Measurements from ENCODE around the gene ANKRD28.

The ANKRD28 gene

DNA sequence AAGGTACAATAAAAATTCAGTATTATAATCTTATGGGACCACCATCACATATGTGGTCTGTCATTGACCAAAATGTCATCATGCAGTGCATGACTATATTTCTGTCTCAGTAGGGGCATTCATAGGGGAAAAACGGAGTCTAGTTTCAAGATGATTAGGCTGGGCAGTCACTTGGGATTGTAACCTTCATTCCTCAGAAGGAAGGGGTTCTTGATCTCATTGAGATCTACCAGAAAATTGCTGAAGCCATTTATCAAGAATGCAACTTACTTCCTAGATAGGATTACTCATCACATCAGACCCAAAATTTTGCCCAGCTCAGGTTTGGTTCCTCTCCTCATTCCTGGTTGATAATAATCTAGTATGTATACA lies 158.9 kb downstream of the ANKRD28 start:
- H3K4me3 ChIP-seq (ENCODE audit: low read depth, low read length), result no peak overlapping the region
- DNase-seq, result no peak
- TF ChIP-seq, protein P1, sequence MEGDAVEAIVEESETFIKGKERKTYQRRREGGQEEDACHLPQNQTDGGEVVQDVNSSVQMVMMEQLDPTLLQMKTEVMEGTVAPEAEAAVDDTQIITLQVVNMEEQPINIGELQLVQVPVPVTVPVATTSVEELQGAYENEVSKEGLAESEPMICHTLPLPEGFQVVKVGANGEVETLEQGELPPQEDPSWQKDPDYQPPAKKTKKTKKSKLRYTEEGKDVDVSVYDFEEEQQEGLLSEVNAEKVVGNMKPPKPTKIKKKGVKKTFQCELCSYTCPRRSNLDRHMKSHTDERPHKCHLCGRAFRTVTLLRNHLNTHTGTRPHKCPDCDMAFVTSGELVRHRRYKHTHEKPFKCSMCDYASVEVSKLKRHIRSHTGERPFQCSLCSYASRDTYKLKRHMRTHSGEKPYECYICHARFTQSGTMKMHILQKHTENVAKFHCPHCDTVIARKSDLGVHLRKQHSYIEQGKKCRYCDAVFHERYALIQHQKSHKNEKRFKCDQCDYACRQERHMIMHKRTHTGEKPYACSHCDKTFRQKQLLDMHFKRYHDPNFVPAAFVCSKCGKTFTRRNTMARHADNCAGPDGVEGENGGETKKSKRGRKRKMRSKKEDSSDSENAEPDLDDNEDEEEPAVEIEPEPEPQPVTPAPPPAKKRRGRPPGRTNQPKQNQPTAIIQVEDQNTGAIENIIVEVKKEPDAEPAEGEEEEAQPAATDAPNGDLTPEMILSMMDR (IDR thresholded peaks at IDR 0.05; ENCODE audit: low read depth, low read length), result no peak

DNA sequence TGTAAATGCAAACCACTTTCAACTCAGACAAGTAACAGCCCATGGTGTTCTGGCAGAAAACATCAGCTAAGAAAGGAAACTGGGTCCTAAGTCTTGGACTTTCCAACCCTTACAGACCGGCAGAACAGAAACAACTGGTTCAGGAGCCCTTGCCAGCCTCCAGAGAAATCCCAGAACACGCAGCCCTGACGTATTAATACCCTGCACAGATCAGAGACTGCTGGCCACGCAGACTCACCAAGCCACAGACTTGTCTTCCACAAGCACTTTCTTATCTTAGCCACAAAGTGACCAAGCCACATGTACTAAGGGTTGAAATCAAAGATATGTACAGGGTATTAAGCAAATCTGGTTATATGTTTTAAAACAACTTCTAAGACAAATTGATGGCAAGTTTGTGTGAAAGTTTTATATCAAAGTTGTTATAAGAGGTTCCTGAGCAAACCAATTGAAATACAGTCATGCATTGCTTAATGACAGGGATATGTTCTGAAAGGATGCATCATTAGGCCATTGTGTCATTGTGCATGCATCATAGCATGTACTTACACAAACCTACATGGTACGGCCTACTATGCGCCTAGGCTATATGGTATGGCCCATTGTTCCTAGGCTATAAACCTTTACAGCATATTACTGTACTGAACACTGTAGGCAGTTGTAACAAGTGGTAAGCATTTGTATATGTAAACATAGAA lies 159.4 kb downstream of the ANKRD28 start:
- TF ChIP-seq, protein P1 (IDR thresholded peaks at IDR 0.05; ENCODE audit: low read depth, low read length), result no peak
- no peaks in the 10 kb centered on the region for H3K9me3 ChIP-seq (ENCODE audit: severe bottlenecking)
- DNase-seq, result no peak
- no peak overlapping the region for H3K4me3 ChIP-seq (ENCODE audit: low read depth, low read length)
- no peaks in the 10 kb centered on the region for H3K36me3 ChIP-seq
- no peak overlapping the region for H3K27ac ChIP-seq
- no peaks in the 10 kb centered on the region for H3K27me3 ChIP-seq (ENCODE audit: insufficient read depth, low read depth, severe bottlenecking)

More for the DNA sequence above, 158.9 kb downstream of the ANKRD28 start:
- no peaks in the 10 kb centered on the region for H3K27me3 ChIP-seq (ENCODE audit: insufficient read depth, low read depth, severe bottlenecking)
- H3K27ac ChIP-seq, result no peak overlapping the region
- no peaks in the 10 kb centered on the region for H3K9me3 ChIP-seq (ENCODE audit: severe bottlenecking)
- H3K36me3 ChIP-seq, result no peaks in the 10 kb centered on the region

DNA sequence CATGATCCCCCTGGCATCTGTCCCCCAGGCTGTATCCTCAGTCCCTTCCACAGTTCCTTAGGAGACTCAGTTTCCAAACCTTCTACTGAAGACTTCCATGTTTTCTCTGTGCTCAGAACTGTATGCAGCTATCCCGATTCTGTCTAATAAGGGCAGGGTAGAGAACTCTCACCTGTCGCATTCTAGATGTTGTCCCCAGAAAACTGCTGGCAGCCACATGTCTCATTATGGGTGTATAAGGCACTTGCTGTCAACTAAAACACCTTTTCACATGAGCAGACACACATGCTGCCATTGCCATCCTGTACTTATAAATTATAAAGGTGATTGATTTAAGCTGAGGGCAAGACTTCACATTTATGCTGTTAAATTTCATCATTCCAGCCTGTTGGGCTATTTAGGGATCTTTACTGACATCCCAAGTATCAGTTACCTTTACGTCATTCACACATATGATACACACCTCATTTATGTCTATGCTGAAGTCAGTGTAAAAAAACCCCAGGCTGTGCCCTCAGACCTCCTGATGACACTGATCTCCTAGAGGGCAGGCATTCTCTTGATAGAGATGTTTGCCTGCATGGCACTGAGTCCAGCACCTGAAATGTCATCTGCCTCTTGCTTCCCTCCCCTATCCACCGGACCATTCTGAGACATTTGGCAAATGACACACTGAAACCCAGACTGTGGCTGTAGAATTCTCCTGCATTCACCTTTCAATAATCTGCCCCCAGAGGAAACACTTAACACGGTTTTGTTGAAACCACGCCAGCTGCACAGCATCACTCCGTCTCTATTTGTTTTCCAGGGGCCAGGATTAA lies 160.4 kb downstream of the ANKRD28 start:
- H3K27me3 ChIP-seq (ENCODE audit: insufficient read depth, low read depth, severe bottlenecking), result no peaks in the 10 kb centered on the region
- no peak for DNase-seq
- TF ChIP-seq, protein P1 (IDR thresholded peaks at IDR 0.05; ENCODE audit: low read depth, low read length), result no peak
- no peak overlapping the region for H3K27ac ChIP-seq
- H3K36me3 ChIP-seq, result no peaks in the 10 kb centered on the region
- H3K9me3 ChIP-seq (ENCODE audit: severe bottlenecking), result no peaks in the 10 kb centered on the region
- H3K4me3 ChIP-seq (ENCODE audit: low read depth, low read length), result no peak overlapping the region

DNA sequence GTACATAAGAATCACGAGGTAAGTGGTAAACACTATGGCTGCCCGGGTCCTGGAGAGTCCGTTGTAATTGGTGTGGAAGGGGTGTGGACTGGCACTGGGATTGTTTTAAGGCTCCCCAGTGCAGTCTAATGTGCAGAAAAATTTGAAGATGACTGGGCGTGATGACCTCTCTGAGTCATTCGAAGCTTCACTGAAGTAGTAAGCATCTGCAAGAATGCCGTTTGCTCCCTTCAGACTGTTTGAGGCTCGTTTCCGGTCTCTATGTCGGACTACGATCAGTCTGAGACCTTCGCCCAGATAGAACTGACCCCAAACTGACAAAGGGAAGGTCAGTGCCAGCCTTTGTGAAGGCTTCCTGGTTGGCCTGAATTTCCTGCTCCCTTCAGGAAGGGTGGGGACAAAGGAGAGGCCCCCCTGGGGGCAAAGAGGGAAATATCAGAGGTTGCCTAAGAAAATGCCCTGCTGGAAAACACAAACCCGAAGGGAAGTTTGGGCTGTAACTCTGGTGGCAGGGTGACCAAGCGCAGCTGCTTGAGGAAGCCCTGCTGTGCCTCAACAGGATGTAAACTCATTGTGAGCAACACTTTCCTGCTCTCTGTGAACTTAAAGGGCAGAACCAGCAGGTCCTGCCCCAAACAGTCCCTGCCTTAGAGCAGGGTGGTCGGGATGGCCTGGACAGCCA lies 161.6 kb downstream of the ANKRD28 start:
- TF ChIP-seq, protein P1 (IDR thresholded peaks at IDR 0.05; ENCODE audit: low read depth, low read length), result no peak
- H3K4me3 ChIP-seq (ENCODE audit: low read depth, low read length), result no peak overlapping the region
- H3K9me3 ChIP-seq (ENCODE audit: severe bottlenecking), result no peaks in the 10 kb centered on the region
- no peak overlapping the region for H3K27ac ChIP-seq
- DNase-seq, result no peak
- H3K27me3 ChIP-seq (ENCODE audit: insufficient read depth, low read depth, severe bottlenecking), result no peaks in the 10 kb centered on the region
- H3K36me3 ChIP-seq, result no peaks in the 10 kb centered on the region

DNA sequence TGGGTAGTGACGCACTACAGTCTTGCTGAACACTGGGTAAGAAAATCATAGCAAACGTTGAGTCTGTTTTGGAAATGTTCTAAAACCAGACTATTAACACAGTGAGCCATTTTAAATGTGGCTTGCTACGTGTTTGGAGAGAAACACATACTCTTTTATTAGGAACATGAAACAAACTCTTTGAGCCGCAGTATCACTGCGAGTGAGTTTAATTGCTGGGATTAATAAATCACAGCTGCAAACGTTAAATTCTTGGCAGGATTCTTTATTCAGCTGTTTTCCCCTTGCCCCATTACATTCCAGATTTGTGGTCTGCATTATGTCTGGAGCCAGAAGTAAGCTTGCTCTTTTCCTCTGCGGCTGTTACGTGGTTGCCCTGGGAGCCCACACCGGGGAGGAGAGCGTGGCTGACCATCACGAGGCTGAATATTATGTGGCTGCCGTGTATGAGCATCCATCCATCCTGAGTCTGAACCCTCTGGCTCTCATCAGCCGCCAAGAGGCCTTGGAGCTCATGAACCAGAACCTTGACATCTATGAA lies 162.6 kb downstream of the ANKRD28 start:
- no peak overlapping the region for H3K4me3 ChIP-seq (ENCODE audit: low read depth, low read length)
- H3K36me3 ChIP-seq, result no peaks in the 10 kb centered on the region
- H3K27me3 ChIP-seq (ENCODE audit: insufficient read depth, low read depth, severe bottlenecking), result no peaks in the 10 kb centered on the region
- no peak overlapping the region for H3K27ac ChIP-seq
- no peak for DNase-seq
- no peaks in the 10 kb centered on the region for H3K9me3 ChIP-seq (ENCODE audit: severe bottlenecking)
- TF ChIP-seq, protein P1 (IDR thresholded peaks at IDR 0.05; ENCODE audit: low read depth, low read length), result no peak

Data from WERI-Rb-1 (cell line).